A549 (cell line): ENCODE measurements around the gene ATP2B3. TPM values are rescaled to one million over a fixed set of nuclear protein-coding genes. Genes with fewer than 3 reads are reported as not detected.
A peak's percentile ranks its signal among the peaks of the same experiment; 100 is the strongest.

Source experiments
- ATAC-seq, 2 experiments: fragments of 200-7000 bp in 1 of 2; fragments of >200 bp in 1 of 2; cut with Nextera tagmentation in 1 of 2; cut with Tn5 transposase in 1 of 2; 3 replicates each; pipeline versions ENCODE4 v1.8.0 to v1.9.1; 2018 to 2020; ENCODE audit warnings: mild to moderate bottlenecking in 1 of 2, moderate library complexity in 1 of 2
- CTCF ChIA-PET: fragments of 300-600 bp; sonication (Branson Sonifier 250); formaldehyde crosslinking; extraction: SDS; loops from one replicate; lab custom pipeline; 2021; ENCODE audit warnings: antibody characterized with exemption, inconsistent platforms; lab: Yijun Ruan, JAX
- POLR2A ChIA-PET: fragments of 350-600 bp; formaldehyde crosslinking; extraction: SDS; loops from one replicate; lab custom pipeline; 2021; ENCODE audit warnings: antibody characterized with exemption, inconsistent platforms; lab: Yijun Ruan, JAX
- DNase-seq, 2 experiments: peaks; one replicate each; pipeline versions ENCODE4 v3.0.0 to v3.0.0-alpha.2; 2011 to 2016; ENCODE audit warnings: low read depth in 1 of 2, low spot score in 1 of 2
- FAIRE-seq: peaks from 2 replicates; lab custom pipeline; 2011; peaks lifted over from hg19 to GRCh38; lab: Jason Lieb, UNC
- H3K27ac ChIP-seq, 2 experiments: fragments of >200 bp; sonication (Bioruptor Twin); formaldehyde crosslinking; 3 replicates each; pipeline ENCODE4 v1.5.1; 2016 to 2017
- H3K4me1 ChIP-seq: fragments of >200 bp; sonication (Bioruptor Twin); formaldehyde crosslinking; 3 replicates; pipeline ENCODE4 v1.6.1; 2016
- H3K4me2 ChIP-seq: fragments of >200 bp; sonication (Bioruptor Twin); formaldehyde crosslinking; 3 replicates; pipeline ENCODE4 v1.6.1; 2016
- H3K4me3 ChIP-seq: fragments of >200 bp; sonication (Bioruptor Twin); formaldehyde crosslinking; 3 replicates; pipeline ENCODE4 v1.5.1; 2016
- H3K9me3 ChIP-seq: fragments of >200 bp; sonication (Bioruptor Twin); formaldehyde crosslinking; 3 replicates; pipeline ENCODE4 v1.6.1; 2016
- BHLHE40 ChIP-seq: IDR thresholded peaks from 2 replicates; pipeline ENCODE4 v1.6.1; 2012; ENCODE audit warnings: low read depth, low read length, inconsistent platforms
- CBX8 ChIP-seq: fragments of 200-600 bp; sonication (generic); IDR thresholded peaks from 2 replicates; pipeline ENCODE4 v1.6.1; 2016
- CEBPB ChIP-seq, 2 experiments: fragments of >200 bp in 1 of 2; sonication (Bioruptor Twin) in 1 of 2; formaldehyde crosslinking in 1 of 2; IDR thresholded peaks; 2 replicates each; pipeline ENCODE4 v1.6.1; 2012 to 2016
- CHD4 ChIP-seq: fragments of 200-600 bp; sonication (generic); IDR thresholded peaks from 2 replicates; pipeline ENCODE4 v1.6.1; 2016; ENCODE audit warnings: antibody characterized with exemption, mild to moderate bottlenecking, borderline replicate concordance
- CTCF ChIP-seq: fragments of >200 bp; sonication (Bioruptor Twin); formaldehyde crosslinking; IDR thresholded peaks from 3 replicates; pipeline ENCODE4 v1.5.1; 2016
- E2F6 ChIP-seq: IDR thresholded peaks from 2 replicates; pipeline ENCODE4 v1.6.1; 2012; ENCODE audit warnings: low read depth, borderline replicate concordance
- EHF ChIP-seq: fragments of 250-450 bp; sonication (Bioruptor Pico); IDR thresholded peaks from 2 replicates; pipeline ENCODE4 v1.5.0; 2020; ENCODE audit warnings: mild to moderate bottlenecking
- EHMT2 ChIP-seq: fragments of 200-600 bp; sonication (generic); IDR thresholded peaks from 2 replicates; pipeline ENCODE4 v1.6.1; 2016; ENCODE audit warnings: antibody characterized with exemption, low read depth, mild to moderate bottlenecking, moderate library complexity
- EP300 ChIP-seq, 2 experiments: fragments of >200 bp; sonication (Bioruptor Twin); formaldehyde crosslinking; IDR thresholded peaks; 2 replicates in 1 of 2; 3 replicates in 1 of 2; pipeline ENCODE4 v1.6.1; 2016 to 2017
- FOSB ChIP-seq: fragments of 250-450 bp; sonication (Bioruptor Pico); IDR thresholded peaks from 2 replicates; pipeline ENCODE4 v1.5.0; 2020; ENCODE audit warnings: mild to moderate bottlenecking, moderate library complexity
- HES2 ChIP-seq: fragments of >200 bp; sonication (Bioruptor Twin); formaldehyde crosslinking; IDR thresholded peaks from 2 replicates; pipeline ENCODE4 v1.6.1; 2016
- HOXA7 ChIP-seq: fragments of 250-450 bp; sonication (Bioruptor Pico); IDR thresholded peaks from 2 replicates; pipeline ENCODE4 v1.5.0; 2020; ENCODE audit warnings: mild to moderate bottlenecking, moderate library complexity
- HOXB5 ChIP-seq: fragments of 250-450 bp; sonication (Bioruptor Pico); IDR thresholded peaks from 2 replicates; pipeline ENCODE4 v1.5.0; 2020; ENCODE audit warnings: mild to moderate bottlenecking, moderate library complexity
- KDM1A ChIP-seq: fragments of 200-600 bp; sonication (generic); IDR thresholded peaks from 2 replicates; pipeline ENCODE4 v1.6.1; 2016; ENCODE audit warnings: low read depth, mild to moderate bottlenecking
- KDM5A ChIP-seq: fragments of 200-600 bp; sonication (generic); IDR thresholded peaks from 2 replicates; pipeline ENCODE4 v1.6.1; 2016; ENCODE audit warnings: antibody characterized with exemption, mild to moderate bottlenecking
- MAFK ChIP-seq: fragments of 450-650 bp; IDR thresholded peaks from 2 replicates; pipeline ENCODE4 v1.6.1; 2014; ENCODE audit not compliant: partially characterized antibody
- MAX ChIP-seq: IDR thresholded peaks from 2 replicates; pipeline ENCODE4 v1.6.1; 2012
- MAZ ChIP-seq: fragments of 150-350 bp; IDR thresholded peaks from 2 replicates; pipeline ENCODE4 v1.6.1; 2014; ENCODE audit warnings: antibody characterized with exemption, low read depth, low read length, borderline replicate concordance
- MYC ChIP-seq: IDR thresholded peaks from 2 replicates; pipeline ENCODE4 v1.6.1; 2012; ENCODE audit warnings: mild to moderate bottlenecking, inconsistent platforms, low read length, improper control_type of control experiment, borderline replicate concordance
- PBX3 ChIP-seq: IDR thresholded peaks from 2 replicates; pipeline ENCODE4 v1.6.1; 2012
- PHF8 ChIP-seq: fragments of 200-600 bp; sonication (generic); IDR thresholded peaks from 2 replicates; pipeline ENCODE4 v1.6.1; 2016; ENCODE audit warnings: low read depth, mild to moderate bottlenecking, antibody characterized with exemption, moderate library complexity, borderline replicate concordance
- RAD21 ChIP-seq, 2 experiments: fragments of >200 bp in 1 of 2; sonication (Bioruptor Twin) in 1 of 2; formaldehyde crosslinking in 1 of 2; IDR thresholded peaks in 1 of 2; conservative IDR thresholded peaks in 1 of 2; 2 replicates in 1 of 2; 3 replicates in 1 of 2; pipeline ENCODE4 v1.6.1; 2012 to 2018; ENCODE audit warnings: inconsistent platforms in 1 of 2
- RARB ChIP-seq: fragments of 250-450 bp; sonication (Bioruptor Pico); IDR thresholded peaks from 2 replicates; pipeline ENCODE4 v1.8.0; 2021; ENCODE audit warnings: mild to moderate bottlenecking, moderate library complexity
- RCOR1 ChIP-seq: fragments of 150-350 bp; IDR thresholded peaks from 2 replicates; pipeline ENCODE4 v1.6.1; 2014; ENCODE audit warnings: antibody characterized with exemption, low read length, low read depth
- RNF2 ChIP-seq: fragments of 200-600 bp; sonication (generic); IDR thresholded peaks from 2 replicates; pipeline ENCODE4 v1.6.1; 2016; ENCODE audit warnings: low read depth, mild to moderate bottlenecking, antibody characterized with exemption, moderate library complexity, borderline replicate concordance
- SREBF2 ChIP-seq: fragments of 450-650 bp; IDR thresholded peaks from 2 replicates; pipeline ENCODE4 v1.6.1; 2014; ENCODE audit warnings: mild to moderate bottlenecking, moderate library complexity
- ZFP36 ChIP-seq: fragments of 450-650 bp; IDR thresholded peaks from 2 replicates; pipeline ENCODE4 v1.6.1; 2014; ENCODE audit warnings: borderline replicate concordance; ENCODE audit not compliant: partially characterized antibody
- ZSCAN20 ChIP-seq: fragments of 250-450 bp; sonication (Bioruptor Pico); IDR thresholded peaks from 2 replicates; pipeline ENCODE4 v1.8.0; 2022; ENCODE audit warnings: mild to moderate bottlenecking, moderate library complexity
- WGBS: methylation state at CpG from one replicate; pipeline ENCODE4 v1.1.6; 2017; ENCODE audit errors: missing lambda C conversion rate; 5-methylcytosine and 5-hydroxymethylcytosine counted together
- polyA plus RNA-seq, 4 experiments: library from polyadenylated mRNA; depleted of rRNA in 3 of 4; stranded (reverse); fragments of >200 nt; fragmentation: RNase III in 1 of 4; extraction: RNeasy Plus Mini Kit Qiagen cat#74134 plus additional on column Dnase treatment in 1 of 4; gene quantifications; 2 replicates in 3 of 4; 3 replicates in 1 of 4; pipeline ENCODE4 v1.2.3, GENCODE V29; 2011 to 2017

ATP2B3 gene
- polyA plus RNA-seq, 2 of the 4 experiments (the other 2 are of a cell fraction): 0.13 to 0.30 TPM

GRCh38 chrX:153583433-153583832 lies 66.0 kb downstream of the ATP2B3 start:
- H3K4me3 ChIP-seq: no peak overlapping the region
- POLR2A ChIA-PET: no interaction called here
- 100% methylated on average over 1 of the region's 2 CpGs for WGBS
- FAIRE-seq (no peak), ATAC-seq (no peak), DNase-seq (no peak)
- CTCF ChIA-PET: no interaction called here
- no peak overlapping the region for H3K4me2 ChIP-seq
- no peak overlapping the region for H3K27ac ChIP-seq
- H3K9me3 ChIP-seq: no peaks in the 10 kb centered on the region
- TF ChIP-seq EP300 (IDR thresholded peaks at IDR 0.05) (no peak), KDM5A (no peak), PHF8 (no peak), CEBPB (IDR thresholded peaks at IDR 0.05) (no peak), MAX (no peak), BHLHE40 (no peak), RAD21 (conservative IDR thresholded peaks at IDR 0.05 in 1 of 2, IDR thresholded peaks at IDR 0.05 in 1 of 2) (no peak), EHF (CRISPR knock-in tag) (no peak), RARB (CRISPR knock-in tag) (no peak), RNF2 (no peak), CBX8 (no peak), FOSB (CRISPR knock-in tag) (no peak), MAZ (no peak), PBX3 (no peak)
- no peaks in the 10 kb centered on the region for H3K4me1 ChIP-seq

- Histone ChIP-seq H3K27ac (no peak overlapping the region), H3K4me3 (no peak overlapping the region), H3K4me1 (no peaks in the 10 kb centered on the region), H3K4me2 (no peak overlapping the region), H3K9me3 (no peaks in the 10 kb centered on the region)
- FAIRE-seq (peak; percentile 97), DNase-seq (no peak), ATAC-seq (no peak)
- POLR2A ChIA-PET: no interaction called here
- 92% methylated on average over 4 of the region's 4 CpGs for WGBS
- TF ChIP-seq RNF2 (no peak), HOXB5 (CRISPR knock-in tag) (no peak), KDM5A (no peak), ZSCAN20 (CRISPR knock-in tag) (no peak), HOXA7 (CRISPR knock-in tag) (no peak), SREBF2 (no peak), RCOR1 (no peak), MAZ (no peak), MAFK (no peak), KDM1A (no peak), E2F6 (no peak), EHMT2 (no peak), MYC (no peak), HES2 (no peak), CTCF (no peak), CHD4 (no peak), ZFP36 (no peak)
- CTCF ChIA-PET: no interaction called here
These were observed 68.4 kb downstream of the ATP2B3 start for GRCh38 chrX:153585827-153586226.
